Panc1 (cell line): ENCODE data around the gene DPYD.

Experiments used
- POLR2AphosphoS5 ChIP-seq: IDR thresholded peaks from 2 replicates; pipeline ENCODE4 v1.6.1; 2012; ENCODE audit warnings: mild to moderate bottlenecking, low read depth, low read length, moderate library complexity
- TCF7L2 ChIP-seq: IDR thresholded peaks from 2 replicates; pipeline ENCODE4 v1.6.1; 2011; ENCODE audit warnings: mild to moderate bottlenecking, low read depth, low read length, inconsistent platforms
- TF ChIP-seq, protein P1 (sequence below): fragments of 450-650 bp; IDR thresholded peaks from 2 replicates; pipeline ENCODE4 v1.5.1; 2017; ENCODE audit warnings: mild to moderate bottlenecking
- TF ChIP-seq, protein P2 (sequence below), 2 experiments: IDR thresholded peaks; 2 replicates each; pipeline ENCODE4 v1.6.1; 2011 to 2012; ENCODE audit warnings: low read depth in 2 of 2, control low read depth in 1 of 2, low read length in 1 of 2, mild to moderate bottlenecking in 1 of 2, moderate library complexity in 1 of 2; ENCODE audit not compliant: insufficient read depth in 1 of 2

DNA sequence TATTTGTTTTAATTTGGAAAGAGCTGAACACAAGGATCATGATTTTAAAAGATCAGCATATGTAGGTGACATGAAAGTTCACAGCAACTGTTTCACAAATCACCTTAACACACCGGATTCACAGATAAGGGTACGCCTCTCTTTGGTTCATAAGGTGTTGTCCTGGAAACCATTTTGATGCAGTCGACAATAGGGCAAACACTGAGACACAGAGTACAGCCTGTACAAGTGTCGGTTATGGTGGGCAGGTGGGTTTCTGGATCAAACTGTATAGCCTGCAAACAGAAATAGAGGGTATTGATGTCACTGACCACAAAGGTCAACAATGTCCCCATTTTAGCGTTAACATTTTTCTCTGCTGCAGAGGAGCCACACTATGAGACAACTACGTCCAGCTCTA, 842.0 kb downstream of the DPYD start:
- TF ChIP-seq, protein P1, sequence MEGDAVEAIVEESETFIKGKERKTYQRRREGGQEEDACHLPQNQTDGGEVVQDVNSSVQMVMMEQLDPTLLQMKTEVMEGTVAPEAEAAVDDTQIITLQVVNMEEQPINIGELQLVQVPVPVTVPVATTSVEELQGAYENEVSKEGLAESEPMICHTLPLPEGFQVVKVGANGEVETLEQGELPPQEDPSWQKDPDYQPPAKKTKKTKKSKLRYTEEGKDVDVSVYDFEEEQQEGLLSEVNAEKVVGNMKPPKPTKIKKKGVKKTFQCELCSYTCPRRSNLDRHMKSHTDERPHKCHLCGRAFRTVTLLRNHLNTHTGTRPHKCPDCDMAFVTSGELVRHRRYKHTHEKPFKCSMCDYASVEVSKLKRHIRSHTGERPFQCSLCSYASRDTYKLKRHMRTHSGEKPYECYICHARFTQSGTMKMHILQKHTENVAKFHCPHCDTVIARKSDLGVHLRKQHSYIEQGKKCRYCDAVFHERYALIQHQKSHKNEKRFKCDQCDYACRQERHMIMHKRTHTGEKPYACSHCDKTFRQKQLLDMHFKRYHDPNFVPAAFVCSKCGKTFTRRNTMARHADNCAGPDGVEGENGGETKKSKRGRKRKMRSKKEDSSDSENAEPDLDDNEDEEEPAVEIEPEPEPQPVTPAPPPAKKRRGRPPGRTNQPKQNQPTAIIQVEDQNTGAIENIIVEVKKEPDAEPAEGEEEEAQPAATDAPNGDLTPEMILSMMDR, result no peak
- TF ChIP-seq POLR2AphosphoS5, result no peak
- no peak for TF ChIP-seq TCF7L2
- TF ChIP-seq, protein P2, sequence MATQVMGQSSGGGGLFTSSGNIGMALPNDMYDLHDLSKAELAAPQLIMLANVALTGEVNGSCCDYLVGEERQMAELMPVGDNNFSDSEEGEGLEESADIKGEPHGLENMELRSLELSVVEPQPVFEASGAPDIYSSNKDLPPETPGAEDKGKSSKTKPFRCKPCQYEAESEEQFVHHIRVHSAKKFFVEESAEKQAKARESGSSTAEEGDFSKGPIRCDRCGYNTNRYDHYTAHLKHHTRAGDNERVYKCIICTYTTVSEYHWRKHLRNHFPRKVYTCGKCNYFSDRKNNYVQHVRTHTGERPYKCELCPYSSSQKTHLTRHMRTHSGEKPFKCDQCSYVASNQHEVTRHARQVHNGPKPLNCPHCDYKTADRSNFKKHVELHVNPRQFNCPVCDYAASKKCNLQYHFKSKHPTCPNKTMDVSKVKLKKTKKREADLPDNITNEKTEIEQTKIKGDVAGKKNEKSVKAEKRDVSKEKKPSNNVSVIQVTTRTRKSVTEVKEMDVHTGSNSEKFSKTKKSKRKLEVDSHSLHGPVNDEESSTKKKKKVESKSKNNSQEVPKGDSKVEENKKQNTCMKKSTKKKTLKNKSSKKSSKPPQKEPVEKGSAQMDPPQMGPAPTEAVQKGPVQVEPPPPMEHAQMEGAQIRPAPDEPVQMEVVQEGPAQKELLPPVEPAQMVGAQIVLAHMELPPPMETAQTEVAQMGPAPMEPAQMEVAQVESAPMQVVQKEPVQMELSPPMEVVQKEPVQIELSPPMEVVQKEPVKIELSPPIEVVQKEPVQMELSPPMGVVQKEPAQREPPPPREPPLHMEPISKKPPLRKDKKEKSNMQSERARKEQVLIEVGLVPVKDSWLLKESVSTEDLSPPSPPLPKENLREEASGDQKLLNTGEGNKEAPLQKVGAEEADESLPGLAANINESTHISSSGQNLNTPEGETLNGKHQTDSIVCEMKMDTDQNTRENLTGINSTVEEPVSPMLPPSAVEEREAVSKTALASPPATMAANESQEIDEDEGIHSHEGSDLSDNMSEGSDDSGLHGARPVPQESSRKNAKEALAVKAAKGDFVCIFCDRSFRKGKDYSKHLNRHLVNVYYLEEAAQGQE (IDR thresholded peaks at IDR 0.05; ENCODE audit: insufficient read depth in 1 of 2, low read depth in 2 of 2, low read length in 1 of 2), result no peak
